ENCODE measurements around the gene LYST. TPM values are rescaled to one million over a fixed set of nuclear protein-coding genes. Genes with fewer than 3 reads are reported as not detected.

Gene LYST
- total RNA-seq, 4 donors from 2014 or later, result 46.8 to 68.4 (median 47.8) TPM

DNA sequence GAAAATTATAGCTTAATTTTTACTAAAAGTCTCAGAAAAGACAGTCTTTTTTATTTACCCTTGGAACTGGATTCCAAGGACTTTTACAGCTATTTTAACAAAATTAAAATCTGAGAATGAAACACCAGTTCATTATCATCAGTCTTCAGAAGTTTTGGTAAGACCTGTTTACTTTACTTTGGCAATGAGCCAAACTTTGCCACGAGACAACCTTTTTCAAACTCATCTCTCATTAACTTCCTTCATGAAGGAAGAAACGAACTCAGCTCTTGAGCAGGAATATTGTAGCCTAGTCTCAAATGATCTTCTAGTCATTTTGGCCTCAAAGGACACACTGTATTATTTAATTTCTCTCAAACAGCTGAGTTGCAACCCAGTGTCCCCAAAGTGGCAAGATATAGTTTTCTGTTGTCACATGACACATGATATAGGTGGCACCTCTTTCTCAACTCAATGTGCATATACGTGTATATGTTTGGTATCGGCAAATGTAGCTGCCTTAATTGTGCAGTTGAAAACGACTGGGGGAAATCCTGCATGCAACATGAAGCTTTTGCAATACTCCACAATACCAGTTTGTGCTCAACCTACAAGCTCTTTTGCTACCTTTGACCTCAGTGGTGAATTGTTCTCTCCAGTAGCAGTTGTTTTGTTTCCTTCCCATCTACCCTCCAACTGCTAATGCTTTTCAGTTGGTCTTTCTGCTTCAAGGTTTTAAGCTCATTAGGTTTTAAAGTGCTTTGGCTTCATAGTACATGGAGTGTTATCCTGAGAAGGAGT is 208.8 kb downstream of the LYST start:
- Histone ChIP-seq H3K36me3 (peaks cover 10 to 18% of the 10 kb centered on the region in 2 donors), H3K27me3 (no peaks in the 10 kb centered on the region), H3K9me3 (no peaks in the 10 kb centered on the region), H3K4me1 (peaks cover 6 to 7% of the 10 kb centered on the region in 2 donors), H3K27ac (no peak overlapping the region), H3K4me3 (replicated peaks in 1 of 3) (no peak overlapping the region)
- intact Hi-C loops (cut with DNase I), result no loop called here
- no peak for TF ChIP-seq POLR2A (IDR thresholded peaks at IDR 0.05)
- no peak for TF ChIP-seq CTCF (IDR thresholded peaks at IDR 0.05)
- 49 to 50% methylated on average over 5 of the region's 5 CpGs for WGBS, 2 donors
- DNase-seq, result no peak

GRCh38 chr1:235657269-235657668 is 209.4 kb downstream of the LYST start:
- intact Hi-C loops (cut with DNase I), result no loop called here
- DNase-seq, result no peak
- TF ChIP-seq CTCF (IDR thresholded peaks at IDR 0.05) (no peak), POLR2A (IDR thresholded peaks at IDR 0.05) (no peak)
- Histone ChIP-seq H3K27ac (no peak overlapping the region), H3K27me3 (no peaks in the 10 kb centered on the region), H3K4me1 (peaks cover 6 to 7% of the 10 kb centered on the region in 2 donors), H3K4me3 (replicated peaks in 1 of 3) (no peak overlapping the region), H3K9me3 (no peaks in the 10 kb centered on the region), H3K36me3 (peaks cover 5 to 11% of the 10 kb centered on the region in 2 donors)
- 87 to 89% methylated on average over 5 of the region's 5 CpGs for WGBS, 2 donors

DNA sequence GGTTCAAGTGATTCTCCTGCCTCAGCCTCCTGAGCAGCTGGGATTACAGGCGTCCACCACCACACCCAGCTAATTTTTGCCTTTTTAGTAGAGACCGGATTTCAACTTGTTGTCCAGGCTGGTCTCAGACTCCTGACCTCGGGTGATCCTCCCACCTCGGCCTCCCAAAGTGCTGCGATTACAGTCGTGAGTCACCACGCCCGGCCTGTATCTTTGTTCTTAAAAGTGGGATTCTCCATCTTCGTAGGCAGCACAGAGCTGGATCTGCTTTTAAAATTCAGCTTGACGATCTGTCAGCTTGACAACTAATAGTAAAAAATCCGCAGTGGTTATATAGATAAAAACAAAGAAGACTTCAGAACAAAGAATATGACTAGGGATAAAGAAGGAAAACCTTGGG is 214.3 kb downstream of the LYST start:
- no peak for DNase-seq
- no peak for TF ChIP-seq POLR2A (IDR thresholded peaks at IDR 0.05)
- TF ChIP-seq CTCF (IDR thresholded peaks at IDR 0.05), result no peak
- Histone ChIP-seq H3K4me3 (replicated peaks in 1 of 3) (no peak overlapping the region), H3K27ac (no peak overlapping the region), H3K9me3 (no peaks in the 10 kb centered on the region), H3K4me1 (peaks cover 10 to 26% of the 10 kb centered on the region in 2 donors), H3K36me3 (no peaks in the 10 kb centered on the region), H3K27me3 (peaks cover 8% of the 10 kb centered on the region)
- intact Hi-C loops (cut with DNase I), result no loop called here
- 93 to 97% methylated on average over 11 of the region's 11 CpGs for WGBS, 2 donors

GRCh38 chr1:235651170-235651806 is 215.4 kb downstream of the LYST start:
- WGBS, 2 donors, result 46% methylated on average over 10 of the region's 10 CpGs

More at GRCh38 chr1:235651170-235651806, 215.4 kb downstream of the LYST start:
- no peak overlapping the region for H3K4me3 ChIP-seq (replicated peaks in 1 of 3)
- TF ChIP-seq CTCF (IDR thresholded peaks at IDR 0.05) (no peak), POLR2A (IDR thresholded peaks at IDR 0.05) (no peak)
- H3K36me3 ChIP-seq, result no peaks in the 10 kb centered on the region
- intact Hi-C loops (cut with DNase I), result no loop called here
- no peaks in the 10 kb centered on the region for H3K9me3 ChIP-seq
- peaks cover 10 to 26% of the 10 kb centered on the region in 2 donors for H3K4me1 ChIP-seq
- no peak overlapping the region for H3K27ac ChIP-seq
- H3K27me3 ChIP-seq, result peaks cover 8% of the 10 kb centered on the region
- no peak for DNase-seq
